Right atrium auricular region (tissue), 2 donors: ENCODE measurements around the gene RARS2. TPM values are rescaled to one million over a fixed set of nuclear protein-coding genes. Genes with fewer than 3 reads are reported as not detected.
A peak's percentile ranks its signal among the peaks of the same experiment; 100 is the strongest.
"Not testable (repeated sequence)": the region's sequence is repeated elsewhere in the genome, so short reads cannot be mapped to it uniquely, and the experiment has no call there.

ENCODE experiments used
- DNase-seq: peaks from one replicate; pipeline ENCODE4 v3.0.0-alpha.2; 2019; ENCODE audit warnings: low spot score
- H3K27ac ChIP-seq, 2 donors: fragments of 200-600 bp; sonication (generic); 1 replicate in 1 of 2; 2 replicates in 1 of 2; pipeline ENCODE4 v1.5.1; 2016 to 2019
- H3K27me3 ChIP-seq, 2 donors: fragments of 200-600 bp; sonication (generic); one replicate each; pipeline versions ENCODE4 v1.5.1 to v1.6.0; 2017 to 2019
- H3K36me3 ChIP-seq: fragments of 200-600 bp; sonication (generic); one replicate; pipeline ENCODE4 v1.5.1; 2016
- H3K4me1 ChIP-seq, 2 donors: fragments of 200-600 bp; sonication (generic); one replicate each; pipeline versions ENCODE4 v1.5.1 to v1.6.0; 2017 to 2019
- H3K4me3 ChIP-seq, 2 donors: fragments of 200-600 bp; sonication (generic); 1 replicate in 1 of 2; 2 replicates in 1 of 2; pipeline ENCODE4 v1.5.1; 2017 to 2019; ENCODE audit warnings: mild to moderate bottlenecking in 1 of 2, moderate library complexity in 1 of 2
- H3K9me3 ChIP-seq, 2 donors: fragments of 200-600 bp; sonication (generic); one replicate each; pipeline ENCODE4 v1.5.1; 2019
- CTCF ChIP-seq, 2 donors: fragments of 200-600 bp; sonication (generic); IDR thresholded peaks; one replicate each; pipeline ENCODE4 v1.5.1; 2019; ENCODE audit warnings: antibody characterized with exemption in 2 of 2
- total RNA-seq, 2 donors: library from RNA; depleted of rRNA; stranded (reverse); fragments of >200 nt; gene quantifications; one replicate each; pipeline ENCODE4 v1.1.0, GENCODE V29; 2016

The RARS2 gene
- total RNA-seq, 2 donors from 2014 or later, result 12.9 to 16.3 TPM

GRCh38 chr6:87630746-87631145 is 41.0 kb upstream of the RARS2 start:
- Histone ChIP-seq H3K4me1 (peaks cover 0 to 8% of the 10 kb centered on the region in 2 donors), H3K27ac (no peak overlapping the region), H3K4me3 (no peak overlapping the region), H3K9me3 (no peaks in the 10 kb centered on the region), H3K36me3 (peaks cover 5% of the 10 kb centered on the region), H3K27me3 (no peaks in the 10 kb centered on the region)
- no peak for TF ChIP-seq CTCF (IDR thresholded peaks at IDR 0.05)
- no peak for DNase-seq

GRCh38 chr6:87628881-87629280 is 39.1 kb upstream of the RARS2 start:
- peaks cover 5% of the 10 kb centered on the region for H3K36me3 ChIP-seq
- peaks cover 0 to 8% of the 10 kb centered on the region in 2 donors for H3K4me1 ChIP-seq
- no peak for TF ChIP-seq CTCF (IDR thresholded peaks at IDR 0.05)
- H3K27me3 ChIP-seq, result no peaks in the 10 kb centered on the region
- H3K9me3 ChIP-seq, result no peaks in the 10 kb centered on the region
- no peak overlapping the region for H3K27ac ChIP-seq
- no peak overlapping the region for H3K4me3 ChIP-seq
- no peak for DNase-seq

- peaks cover 5% of the 10 kb centered on the region for H3K36me3 ChIP-seq
- no peak overlapping the region for H3K27ac ChIP-seq
- H3K27me3 ChIP-seq, result no peaks in the 10 kb centered on the region
- H3K9me3 ChIP-seq, result no peaks in the 10 kb centered on the region
- no peak for TF ChIP-seq CTCF (IDR thresholded peaks at IDR 0.05)
- no peak for DNase-seq
- peaks cover 0 to 8% of the 10 kb centered on the region in 2 donors for H3K4me1 ChIP-seq
- no peak overlapping the region for H3K4me3 ChIP-seq
Measured at GRCh38 chr6:87628424-87628823, 38.6 kb upstream of the RARS2 start.

GRCh38 chr6:87623248-87623647 is 33.5 kb upstream of the RARS2 start:
- Histone ChIP-seq H3K4me1 (no peaks in the 10 kb centered on the region), H3K4me3 (no peak overlapping the region), H3K36me3 (no peaks in the 10 kb centered on the region), H3K27ac (no peak overlapping the region), H3K27me3 (no peaks in the 10 kb centered on the region), H3K9me3 (no peaks in the 10 kb centered on the region)
- no peak for TF ChIP-seq CTCF (IDR thresholded peaks at IDR 0.05)
- DNase-seq, result no peak

GRCh38 chr6:87618531-87618930 is 28.7 kb upstream of the RARS2 start:
- no peak for TF ChIP-seq CTCF (IDR thresholded peaks at IDR 0.05)
- Histone ChIP-seq H3K36me3 (peaks cover 7% of the 10 kb centered on the region), H3K4me3 (no peak overlapping the region), H3K27me3 (no peaks in the 10 kb centered on the region), H3K27ac (no peak overlapping the region), H3K4me1 (no peaks in the 10 kb centered on the region), H3K9me3 (no peaks in the 10 kb centered on the region)
- no peak for DNase-seq

- Histone ChIP-seq H3K27me3 (no peaks in the 10 kb centered on the region), H3K36me3 (peaks cover 15% of the 10 kb centered on the region), H3K4me1 (no peaks in the 10 kb centered on the region), H3K4me3 (no peak overlapping the region), H3K9me3 (no peaks in the 10 kb centered on the region), H3K27ac (peak overlapping the region; percentile 49 to 51)
- no peak for DNase-seq
- no peak for TF ChIP-seq CTCF (IDR thresholded peaks at IDR 0.05)
Measured at GRCh38 chr6:87617405-87617804, 27.6 kb upstream of the RARS2 start.

- not testable (repeated sequence) for H3K4me3 ChIP-seq, H3K27ac ChIP-seq, DNase-seq, H3K4me1 ChIP-seq, H3K27me3 ChIP-seq, H3K9me3 ChIP-seq
- peaks cover 45% of the 10 kb centered on the region for H3K36me3 ChIP-seq
Measured at GRCh38 chr6:87613018-87613417, 23.2 kb upstream of the RARS2 start.
